ENCODE data around the gene TYSND1. TPM values are rescaled to one million over a fixed set of nuclear protein-coding genes. Genes with fewer than 3 reads are reported as not detected.

Gene TYSND1
- total RNA-seq, 2 experiments from 2014 or later: 12.4 to 13.8 TPM

- no peak for ATAC-seq
- Mint-ChIP-seq H3K36me3 (no peaks in the 10 kb centered on the region), H3K9me3 (ENCODE audit: low read depth) (no peaks in the 10 kb centered on the region), H3K4me3 (no peak overlapping the region), H3K27ac (no peak overlapping the region), H3K27me3 (no peaks in the 10 kb centered on the region), H3K4me1 (peaks cover 12% of the 10 kb centered on the region)
- CTCF ChIA-PET: interaction anchor here (0.7 to 2.1 kb wide), 3 partner anchors 23 to 72 kb away, joined by 4 to 7 read pairs (median 6); no protein-coding TSS in a partner anchor
- no peak for DNase-seq
Observed at GRCh38 chr10:70139151-70139996, 7.1 kb downstream of the TYSND1 start.

- H3K4me3 Mint-ChIP-seq: no peak overlapping the region
- H3K4me1 Mint-ChIP-seq: peaks cover 9% of the 10 kb centered on the region
- no peaks in the 10 kb centered on the region for H3K36me3 Mint-ChIP-seq
- ATAC-seq (no peak), DNase-seq (no peak)
- no peaks in the 10 kb centered on the region for H3K27me3 Mint-ChIP-seq
- H3K27ac Mint-ChIP-seq: no peak overlapping the region
- CTCF ChIA-PET: interaction anchor here (0.7 to 2.8 kb wide), 3 partner anchors 8 to 73 kb away, joined by 4 to 21 read pairs (median 6); partner anchors contain the start of gene TYSND1
- no peaks in the 10 kb centered on the region for H3K9me3 Mint-ChIP-seq (ENCODE audit: low read depth)
Observed at GRCh38 chr10:70137927-70138883, 8.3 kb downstream of the TYSND1 start.

DNA sequence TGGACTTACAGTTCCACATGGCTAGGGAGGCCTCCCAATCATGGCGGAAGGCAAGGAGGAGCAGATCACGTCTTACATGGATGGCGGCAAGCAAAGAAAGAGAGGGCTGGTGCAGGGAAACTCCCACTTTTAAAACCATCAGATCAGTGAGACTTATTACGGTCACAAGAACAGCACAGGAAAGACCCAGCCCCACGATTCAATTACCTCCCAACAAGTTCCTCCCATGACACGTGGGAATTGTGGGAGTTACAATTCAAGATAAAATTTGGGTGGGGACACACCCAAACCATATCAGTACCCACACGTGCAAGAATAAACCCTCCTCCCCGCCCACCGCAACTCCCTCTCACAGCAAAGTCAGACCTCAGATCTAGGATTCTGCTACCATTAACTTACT lies 9.4 kb downstream of the TYSND1 start:
- Mint-ChIP-seq H3K36me3 (no peaks in the 10 kb centered on the region), H3K9me3 (ENCODE audit: low read depth) (no peaks in the 10 kb centered on the region), H3K4me3 (no peak overlapping the region), H3K27me3 (no peaks in the 10 kb centered on the region), H3K4me1 (peaks cover 12% of the 10 kb centered on the region), H3K27ac (no peak overlapping the region)
- ATAC-seq: no peak
- DNase-seq: no peak
- CTCF ChIA-PET: interaction anchor here (1.4 to 2.8 kb wide), 4 partner anchors 9 to 21 kb away, joined by 4 to 21 read pairs (median 6); partner anchors contain the start of gene TYSND1

- no peak for DNase-seq
- H3K27me3 Mint-ChIP-seq: no peaks in the 10 kb centered on the region
- peaks cover 27% of the 10 kb centered on the region for H3K4me1 Mint-ChIP-seq
- H3K4me3 Mint-ChIP-seq: no peak overlapping the region
- no peak for ATAC-seq
- no peak overlapping the region for H3K27ac Mint-ChIP-seq
- H3K9me3 Mint-ChIP-seq (ENCODE audit: low read depth): no peaks in the 10 kb centered on the region
- no peaks in the 10 kb centered on the region for H3K36me3 Mint-ChIP-seq
- CTCF ChIA-PET: interaction anchor here (1.4 to 3.1 kb wide), 6 partner anchors 10 to 56 kb away, joined by 4 to 21 read pairs (median 6); partner anchors contain the start of gene TYSND1
Observed at GRCh38 chr10:70135684-70136083, 10.8 kb downstream of the TYSND1 start.

DNA sequence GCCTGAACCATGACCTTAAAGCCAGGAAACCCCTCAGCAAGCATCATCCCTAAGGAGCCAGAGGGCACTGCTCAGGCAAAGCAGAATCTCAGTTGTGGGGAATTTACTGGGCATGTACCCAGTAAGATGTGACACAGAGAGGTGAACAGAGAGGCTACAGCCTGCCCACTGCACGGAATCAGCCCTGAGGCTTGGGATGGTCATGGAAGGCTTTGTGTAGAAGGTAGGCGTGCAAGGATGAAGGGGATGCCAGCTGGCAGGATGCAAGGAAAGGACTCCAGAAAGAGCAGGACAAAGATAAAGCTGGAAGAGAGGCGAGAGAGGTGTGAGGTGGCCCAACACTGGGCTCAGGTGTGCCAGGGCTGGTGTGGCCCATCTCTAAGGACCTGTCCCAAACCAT lies 11.5 kb downstream of the TYSND1 start:
- CTCF ChIA-PET: interaction anchor here (1.5 to 3.1 kb wide), 3 partner anchors 16 to 55 kb away, joined by 5 to 13 read pairs (median 6); no protein-coding TSS in a partner anchor
- H3K27me3 Mint-ChIP-seq: no peaks in the 10 kb centered on the region
- H3K27ac Mint-ChIP-seq: no peak overlapping the region
- no peak overlapping the region for H3K4me3 Mint-ChIP-seq
- no peaks in the 10 kb centered on the region for H3K9me3 Mint-ChIP-seq (ENCODE audit: low read depth)
- peaks cover 32% of the 10 kb centered on the region for H3K4me1 Mint-ChIP-seq
- peaks cover 4% of the 10 kb centered on the region for H3K36me3 Mint-ChIP-seq
- DNase-seq (no peak), ATAC-seq (no peak)

DNA sequence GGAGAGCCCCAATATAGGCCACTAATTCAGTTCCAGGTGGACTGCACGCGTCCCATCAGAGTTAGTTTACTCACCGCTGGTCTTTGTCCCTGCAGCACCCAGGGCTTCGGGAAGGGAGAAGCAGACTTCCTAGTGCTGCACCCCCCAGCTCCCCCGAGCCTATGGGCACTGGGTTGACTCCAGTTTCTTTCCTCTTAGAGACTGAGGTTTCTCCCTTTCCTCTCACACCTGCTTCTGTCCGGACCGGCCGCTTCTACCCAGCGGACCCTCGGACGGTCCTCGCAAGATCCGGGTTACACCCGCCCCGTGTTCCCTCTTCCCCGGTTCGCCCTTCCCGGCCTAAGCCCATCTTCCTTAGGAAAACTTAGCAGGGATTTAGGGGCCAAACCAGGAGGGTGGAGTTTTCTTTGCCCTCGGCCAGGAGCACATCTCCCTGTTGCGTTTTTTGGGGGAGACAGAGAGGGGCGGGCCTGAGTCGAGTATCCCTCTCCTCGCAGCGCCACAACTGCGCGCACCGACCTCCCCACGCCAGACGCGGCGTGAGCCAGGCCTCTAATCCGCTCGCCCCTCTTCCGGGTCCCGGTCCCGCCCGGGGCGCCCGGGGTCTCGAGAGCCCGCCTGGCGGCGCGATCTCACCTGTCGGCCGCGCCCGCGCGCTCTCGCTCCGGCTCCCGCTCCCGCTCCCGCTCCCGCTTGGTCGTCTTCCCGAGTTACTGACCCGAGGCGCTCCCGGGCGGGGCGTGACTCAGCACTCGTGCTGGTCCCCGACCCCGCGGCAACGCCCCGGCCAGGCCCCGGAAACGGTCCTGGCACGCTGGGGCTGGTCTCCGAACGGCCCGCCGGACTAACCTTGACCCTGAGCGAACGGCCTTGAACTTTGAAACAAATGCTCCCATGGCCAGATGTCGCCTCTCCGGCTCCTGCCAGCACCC lies 14.1 kb downstream of the TYSND1 start, which contains the start of gene AIFM2:
Gene AIFM2, minus strand, starts transcription at position 728 of the 932 bp plus-strand sequence. CDS start 8,741 bp downstream, outside the sequence.
- peaks cover 4% of the 10 kb centered on the region for H3K36me3 Mint-ChIP-seq
- DNase-seq: peak; percentile 65
- peak within 1 kb of the TSS; percentile 83 for H3K27ac Mint-ChIP-seq
- H3K27me3 Mint-ChIP-seq: no peaks in the 10 kb centered on the region
- peak within 1 kb of the TSS; percentile 83 for H3K4me3 Mint-ChIP-seq
- H3K4me1 Mint-ChIP-seq: peaks cover 32% of the 10 kb centered on the region
- H3K9me3 Mint-ChIP-seq (ENCODE audit: low read depth): no peaks in the 10 kb centered on the region
- CTCF ChIA-PET: interaction anchor here (1.3 to 3.5 kb wide), 3 partner anchors 14 to 16 kb away, joined by 7 to 16 read pairs (median 15); partner anchors contain the start of gene TYSND1
- peak; percentile 94 for ATAC-seq

DNA sequence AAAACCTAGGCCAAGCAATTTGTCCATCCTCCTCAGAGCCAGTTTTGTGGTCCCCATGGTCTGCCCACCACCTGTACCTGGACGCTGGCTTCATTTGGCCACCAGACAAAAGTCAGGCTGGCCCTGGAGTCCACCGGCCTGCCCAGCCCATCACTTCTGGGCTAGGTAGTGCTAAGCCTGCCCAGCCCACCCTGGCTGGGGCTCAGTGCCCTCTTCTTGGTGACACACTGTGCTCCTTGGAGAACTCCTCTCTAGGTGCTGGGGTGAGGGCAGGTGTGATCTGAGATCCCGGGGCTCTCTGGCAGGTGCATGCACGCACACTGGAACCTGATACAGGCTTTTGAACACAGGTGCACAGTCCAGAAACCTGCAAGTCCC lies 15.0 kb downstream of the TYSND1 start:
- CTCF ChIA-PET: interaction anchor here (3.0 to 3.5 kb wide), 2 partner anchors 15 kb away, joined by 15 to 16 read pairs; partner anchors contain the start of gene TYSND1
- H3K36me3 Mint-ChIP-seq: peaks cover 4% of the 10 kb centered on the region

DNA sequence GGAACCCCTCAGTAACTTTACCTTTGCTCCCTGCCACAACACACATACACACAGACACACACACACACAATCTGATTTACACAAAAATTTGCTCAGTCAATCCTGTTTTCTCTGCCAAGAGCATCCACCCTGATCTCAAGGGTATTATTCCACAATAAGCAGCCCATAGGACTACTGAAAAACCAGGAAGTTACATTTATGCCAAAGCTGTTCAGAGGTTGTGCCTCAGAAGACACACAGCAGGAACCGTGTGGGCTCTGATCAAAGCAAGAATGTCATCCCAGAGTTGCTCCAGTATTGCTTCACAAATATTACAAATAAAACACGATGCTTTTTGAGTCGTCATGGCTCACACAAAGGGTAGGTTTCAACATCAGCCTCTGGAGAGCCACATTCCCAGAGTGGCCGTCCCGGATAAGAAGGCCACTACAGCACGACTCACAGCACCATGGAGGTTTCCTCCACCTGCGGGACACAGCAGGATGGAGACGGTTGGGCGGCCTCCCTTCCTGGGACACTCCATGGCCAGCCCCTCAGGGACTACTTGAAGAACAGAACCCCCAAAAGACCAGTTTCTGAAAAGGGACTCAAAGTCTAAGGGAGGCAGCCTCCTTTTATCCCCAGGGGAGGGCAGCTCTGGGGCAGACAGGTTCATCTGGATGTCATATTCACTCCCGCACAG lies 15.5 kb downstream of the TYSND1 start:
- Mint-ChIP-seq H3K9me3 (ENCODE audit: low read depth) (no peaks in the 10 kb centered on the region), H3K4me3 (peak overlapping the region; percentile 83), H3K36me3 (peaks cover 4% of the 10 kb centered on the region), H3K27me3 (no peaks in the 10 kb centered on the region), H3K4me1 (peaks cover 36% of the 10 kb centered on the region), H3K27ac (no peak overlapping the region)
- ATAC-seq (no peak), DNase-seq (no peak)
- CTCF ChIA-PET: interaction anchor here (1.3 to 3.5 kb wide), 3 partner anchors 14 to 15 kb away, joined by 3 to 16 read pairs (median 15); partner anchors contain the start of gene TYSND1

More for the DNA sequence above, 15.0 kb downstream of the TYSND1 start:
- ATAC-seq (no peak), DNase-seq (no peak)
- peak overlapping the region; percentile 74 for H3K27ac Mint-ChIP-seq
- no peaks in the 10 kb centered on the region for H3K27me3 Mint-ChIP-seq
- no peaks in the 10 kb centered on the region for H3K9me3 Mint-ChIP-seq (ENCODE audit: low read depth)
- H3K4me3 Mint-ChIP-seq: peak overlapping the region; percentile 83
- peaks cover 34% of the 10 kb centered on the region for H3K4me1 Mint-ChIP-seq

DNA sequence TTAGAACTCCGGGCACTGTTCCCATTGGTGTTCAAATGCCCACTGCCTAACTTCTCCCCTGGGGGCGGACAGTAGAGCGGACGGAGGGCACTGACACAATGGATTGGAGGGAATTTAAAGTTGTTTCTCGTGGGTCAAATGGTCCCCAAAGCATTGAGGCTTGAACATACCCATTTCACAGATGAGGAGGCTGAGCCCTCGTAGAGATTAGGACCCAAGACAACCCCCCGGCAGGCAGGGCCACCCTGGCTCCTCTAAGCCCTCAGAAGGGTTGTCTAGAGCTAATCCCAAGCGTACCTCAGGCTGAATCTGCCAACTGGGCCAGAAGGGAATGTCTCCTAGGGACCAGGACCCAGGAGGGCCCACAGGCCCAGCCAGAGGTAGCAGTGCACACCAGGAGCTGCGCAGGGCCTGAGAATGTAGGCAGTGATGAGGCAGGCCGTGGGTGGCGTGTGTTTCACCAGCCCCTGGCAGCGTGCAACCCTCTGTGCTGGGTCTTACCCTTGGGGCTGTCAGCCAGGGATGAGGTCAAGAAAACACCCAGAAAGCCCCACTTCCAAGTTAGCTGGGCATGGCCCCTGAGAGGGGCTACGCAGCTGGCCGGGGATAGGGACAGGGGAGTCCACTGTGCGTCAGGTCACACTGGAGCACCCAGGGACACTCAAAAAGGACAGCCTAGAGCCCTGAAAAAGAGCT lies 19.7 kb downstream of the TYSND1 start:
- Mint-ChIP-seq H3K36me3 (peaks cover 7% of the 10 kb centered on the region), H3K9me3 (ENCODE audit: low read depth) (no peaks in the 10 kb centered on the region), H3K27ac (no peak overlapping the region), H3K27me3 (no peaks in the 10 kb centered on the region), H3K4me1 (peaks cover 27% of the 10 kb centered on the region), H3K4me3 (no peak overlapping the region)
- no peak for ATAC-seq
- no peak for DNase-seq
- CTCF ChIA-PET: interaction anchor here (0.8 to 3.0 kb wide), 3 partner anchors 8 to 19 kb away, joined by 3 to 19 read pairs (median 10); partner anchors contain the start of gene TYSND1

- no peak for DNase-seq
- Mint-ChIP-seq H3K27me3 (no peaks in the 10 kb centered on the region), H3K27ac (no peak overlapping the region), H3K36me3 (peaks cover 9% of the 10 kb centered on the region), H3K4me1 (peaks cover 19% of the 10 kb centered on the region), H3K4me3 (no peak overlapping the region), H3K9me3 (ENCODE audit: low read depth) (no peaks in the 10 kb centered on the region)
- no peak for ATAC-seq
- CTCF ChIA-PET: interaction anchor here (1.8 to 3.0 kb wide), 2 partner anchors 11 to 20 kb away, joined by 10 to 19 read pairs; partner anchors contain the start of gene TYSND1
Observed at GRCh38 chr10:70125918-70126552, 20.5 kb downstream of the TYSND1 start.

DNA sequence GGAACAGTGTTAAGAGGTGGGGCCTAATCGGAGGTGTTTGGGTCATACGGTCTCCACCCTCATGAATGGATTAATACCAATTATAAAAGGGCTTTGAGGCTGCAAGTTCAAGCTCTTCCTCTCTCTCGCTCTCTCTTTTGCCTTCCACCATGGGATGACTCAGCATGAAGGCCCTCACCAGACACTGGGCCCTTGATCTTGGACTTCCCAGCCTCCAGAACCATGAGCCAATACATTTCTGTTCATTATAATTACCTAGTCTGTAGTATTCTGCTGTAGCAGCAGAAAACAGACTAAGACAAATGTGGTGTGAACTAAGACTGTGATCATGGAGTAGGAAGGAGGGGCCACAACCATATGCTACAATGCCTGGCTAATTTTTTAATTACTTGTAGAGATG lies 21.6 kb downstream of the TYSND1 start:
- Mint-ChIP-seq H3K27me3 (no peaks in the 10 kb centered on the region), H3K36me3 (peaks cover 12% of the 10 kb centered on the region), H3K4me1 (peaks cover 10% of the 10 kb centered on the region), H3K27ac (peak overlapping the region; percentile 48), H3K4me3 (no peak overlapping the region), H3K9me3 (ENCODE audit: low read depth) (no peaks in the 10 kb centered on the region)
- CTCF ChIA-PET: interaction anchor here (0.6 to 3.0 kb wide), 2 partner anchors 9 to 32 kb away, joined by 3 to 19 read pairs; no protein-coding TSS in a partner anchor
- DNase-seq (no peak), ATAC-seq (no peak)
